A549 (cell line): ENCODE data around the gene PTHLH.

Experiments
- CTCF ChIP-seq: fragments of >200 bp; sonication (Bioruptor Twin); formaldehyde crosslinking; IDR thresholded peaks from 3 replicates; pipeline ENCODE4 v1.5.1; 2016
- HOXA7 ChIP-seq: fragments of 250-450 bp; sonication (Bioruptor Pico); IDR thresholded peaks from 2 replicates; pipeline ENCODE4 v1.5.0; 2020; ENCODE audit warnings: mild to moderate bottlenecking, moderate library complexity

GRCh38 chr12:28021704-28022103 is 49.2 kb upstream of the PTHLH start:
- no peak for TF ChIP-seq CTCF
- TF ChIP-seq HOXA7 (CRISPR knock-in tag) = no peak
